A549 treated with dexamethasone at 1 μM for 4 hours (cell line): Measurements from ENCODE around the gene XYLB. TPM values are rescaled to one million over a fixed set of nuclear protein-coding genes. Genes with fewer than 3 reads are reported as not detected.

Source experiments
- total RNA-seq: library from RNA; stranded (reverse); fragments of 200-300 nt; extraction: Qiagen RNA extraction; gene quantifications from 5 replicates; pipeline ENCODE4 v1.2.3, GENCODE V29; 2022

Gene XYLB
- 2.8 to 5.1 TPM (median 4.3 TPM) in 5 replicates for total RNA-seq

GRCh38 chr3:38346587-38347410, at the start of gene XYLB:
Gene XYLB, plus strand, starts transcription at chr3:38346785. Its CDS starts 84 bp downstream, at chr3:38346869.

DNA sequence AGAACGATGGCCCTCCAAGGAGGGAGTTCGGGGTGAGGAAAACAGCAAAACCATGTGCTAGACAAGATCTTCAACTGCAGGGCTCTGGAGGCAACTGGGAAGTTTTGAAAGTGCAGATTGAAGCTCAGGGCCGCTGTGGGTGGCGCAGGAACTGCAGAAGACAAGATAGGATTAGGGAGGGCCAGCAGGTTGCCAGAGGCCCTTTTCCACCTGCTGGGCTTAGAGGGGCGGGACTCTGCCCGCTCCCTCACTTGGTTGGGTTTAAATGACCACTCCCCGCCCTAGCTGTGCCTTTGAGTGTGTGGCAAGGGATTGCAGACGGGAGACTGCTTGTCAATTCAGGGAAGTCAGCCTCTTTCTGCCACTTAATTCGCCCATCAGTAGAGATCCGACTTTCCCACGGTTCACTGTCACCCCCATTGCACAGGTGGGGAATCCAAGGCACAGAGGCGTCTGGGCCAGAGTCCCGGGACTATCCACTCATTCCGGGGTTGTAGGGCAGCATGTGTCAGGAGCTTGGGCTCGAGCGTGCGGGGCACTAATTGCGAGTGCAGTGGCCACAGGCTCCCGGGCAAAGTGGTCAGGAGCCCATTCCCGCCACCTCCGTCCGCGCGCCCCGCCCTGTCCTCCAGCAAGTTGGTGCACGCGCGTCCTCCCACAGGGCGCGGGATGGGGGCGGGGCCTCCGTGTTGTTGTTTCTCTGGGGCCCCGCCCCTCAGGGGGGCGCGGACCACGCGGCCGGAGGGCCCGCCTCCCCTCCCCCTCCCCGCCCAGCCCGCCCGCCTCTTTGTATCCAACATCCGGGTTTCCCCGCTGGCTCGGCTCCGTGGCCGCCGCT, 106.7 kb downstream of the XYLB start, which contains the start of gene ACVR2B:
Gene ACVR2B, plus strand, starts transcription at position 816 of the 838 bp plus-strand sequence. CDS start 433 bp downstream, outside the sequence.

Other genes starting within 250 kb of the XYLB start
- gene ACAA1, start 209.7 kb upstream of the XYLB start, total RNA-seq: 39.9 to 49.3 TPM (median 46.2 TPM) in 5 replicates
- gene MYD88, start 208.1 kb upstream of the XYLB start, total RNA-seq: 21.0 to 24.3 TPM (median 23.3 TPM) in 5 replicates
- gene OXSR1, start 181.2 kb upstream of the XYLB start, total RNA-seq: 29.8 to 42.1 TPM (median 39.2 TPM) in 5 replicates
- 0.07 to 0.09 TPM (median 0.08 TPM) in 4 of 5 replicates, not detected in the other for gene SLC22A13, start 81.0 kb upstream of the XYLB start, total RNA-seq
- gene SLC22A14, start 64.5 kb upstream of the XYLB start, total RNA-seq: 0.04 to 0.14 TPM (median 0.08 TPM) in 4 of 5 replicates, not detected in the other
- 1.4 to 3.4 TPM (median 2.8 TPM) in 5 replicates for gene ACVR2B, start 107.1 kb downstream of the XYLB start, total RNA-seq
- 8.6 to 19.3 TPM (median 10.4 TPM) in 5 replicates for gene EXOG, start 149.6 kb downstream of the XYLB start, total RNA-seq